ENCODE results near the gene NADSYN1. TPM values are rescaled to one million over a fixed set of nuclear protein-coding genes. Genes with fewer than 3 reads are reported as not detected.

Gene NADSYN1
- polyA plus RNA-seq, 1 experiment = 63.6 TPM

DNA sequence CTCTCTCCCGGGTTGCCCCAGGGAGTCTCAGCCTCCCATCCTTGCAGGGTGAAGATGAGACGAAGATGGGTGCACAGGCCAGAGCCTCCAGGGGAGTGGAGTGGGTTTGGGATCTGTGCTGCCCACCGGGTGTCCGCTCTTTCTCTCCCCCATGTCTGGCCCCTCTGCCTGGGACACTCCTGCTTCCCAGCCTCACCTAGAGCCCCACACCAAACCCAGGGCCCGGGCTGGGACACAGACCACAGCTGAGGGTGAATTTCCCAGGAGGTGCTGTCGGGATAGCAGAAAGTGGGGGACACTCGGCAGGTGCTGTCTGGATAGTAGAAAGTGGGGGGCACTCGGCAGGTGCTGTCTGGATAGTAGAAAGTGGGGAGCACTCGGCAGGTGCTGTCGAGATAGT lies 49.0 kb downstream of the NADSYN1 start:
- TF ChIP-seq, protein P1, sequence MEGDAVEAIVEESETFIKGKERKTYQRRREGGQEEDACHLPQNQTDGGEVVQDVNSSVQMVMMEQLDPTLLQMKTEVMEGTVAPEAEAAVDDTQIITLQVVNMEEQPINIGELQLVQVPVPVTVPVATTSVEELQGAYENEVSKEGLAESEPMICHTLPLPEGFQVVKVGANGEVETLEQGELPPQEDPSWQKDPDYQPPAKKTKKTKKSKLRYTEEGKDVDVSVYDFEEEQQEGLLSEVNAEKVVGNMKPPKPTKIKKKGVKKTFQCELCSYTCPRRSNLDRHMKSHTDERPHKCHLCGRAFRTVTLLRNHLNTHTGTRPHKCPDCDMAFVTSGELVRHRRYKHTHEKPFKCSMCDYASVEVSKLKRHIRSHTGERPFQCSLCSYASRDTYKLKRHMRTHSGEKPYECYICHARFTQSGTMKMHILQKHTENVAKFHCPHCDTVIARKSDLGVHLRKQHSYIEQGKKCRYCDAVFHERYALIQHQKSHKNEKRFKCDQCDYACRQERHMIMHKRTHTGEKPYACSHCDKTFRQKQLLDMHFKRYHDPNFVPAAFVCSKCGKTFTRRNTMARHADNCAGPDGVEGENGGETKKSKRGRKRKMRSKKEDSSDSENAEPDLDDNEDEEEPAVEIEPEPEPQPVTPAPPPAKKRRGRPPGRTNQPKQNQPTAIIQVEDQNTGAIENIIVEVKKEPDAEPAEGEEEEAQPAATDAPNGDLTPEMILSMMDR (IDR thresholded peaks at IDR 0.05; ENCODE audit: insufficient read depth, low read depth, low read length) = no peak
- no peaks in the 10 kb centered on the region for H3K27me3 ChIP-seq (ENCODE audit: control insufficient read depth, insufficient read depth, low read length)
- ChIA-PET CTCF (no interaction called here), POLR2A (no interaction called here)
- no peak for DNase-seq (ENCODE audit: low read depth)
- H3K4me3 ChIP-seq (ENCODE audit: low read depth, low read length) = no peak overlapping the region
- H3K36me3 ChIP-seq (ENCODE audit: control insufficient read depth, insufficient read depth, low read length) = peaks cover 29% of the 10 kb centered on the region

DNA sequence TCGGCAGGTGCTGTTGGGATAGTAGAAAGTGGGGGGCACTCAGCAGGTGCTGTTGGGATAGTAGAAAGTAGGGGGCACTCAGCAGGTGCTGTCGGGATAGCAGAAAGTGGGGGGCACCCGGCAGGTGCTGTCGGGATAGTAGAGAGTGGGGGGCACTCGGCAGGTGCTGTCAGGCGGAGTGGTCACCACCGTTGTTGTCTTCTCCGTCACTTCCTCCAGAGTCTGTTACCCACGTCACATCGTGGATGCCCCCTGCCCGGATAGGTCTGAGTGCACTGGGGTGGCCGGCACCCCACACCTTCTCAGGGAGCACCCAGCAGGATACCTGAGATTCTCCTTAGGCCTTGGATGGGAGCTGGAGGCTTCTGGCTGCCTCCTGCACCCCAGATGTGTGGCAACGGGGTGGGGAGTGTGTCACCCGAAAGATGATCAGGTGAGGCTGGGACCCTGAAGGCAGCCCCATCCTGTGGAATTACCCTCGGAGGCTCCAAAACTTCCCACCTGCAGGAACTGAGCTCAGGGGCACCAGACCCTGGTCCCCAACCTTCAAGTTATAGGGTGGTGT lies 50.0 kb downstream of the NADSYN1 start:
- H3K4me3 ChIP-seq (ENCODE audit: low read depth, low read length) = no peak overlapping the region
- TF ChIP-seq, protein P1 (IDR thresholded peaks at IDR 0.05; ENCODE audit: insufficient read depth, low read depth, low read length) = no peak
- CTCF ChIA-PET = no interaction called here
- POLR2A ChIA-PET = no interaction called here
- no peak for DNase-seq (ENCODE audit: low read depth)
- no peaks in the 10 kb centered on the region for H3K27me3 ChIP-seq (ENCODE audit: control insufficient read depth, insufficient read depth, low read length)
- peaks cover 22% of the 10 kb centered on the region for H3K36me3 ChIP-seq (ENCODE audit: control insufficient read depth, insufficient read depth, low read length)

DNA sequence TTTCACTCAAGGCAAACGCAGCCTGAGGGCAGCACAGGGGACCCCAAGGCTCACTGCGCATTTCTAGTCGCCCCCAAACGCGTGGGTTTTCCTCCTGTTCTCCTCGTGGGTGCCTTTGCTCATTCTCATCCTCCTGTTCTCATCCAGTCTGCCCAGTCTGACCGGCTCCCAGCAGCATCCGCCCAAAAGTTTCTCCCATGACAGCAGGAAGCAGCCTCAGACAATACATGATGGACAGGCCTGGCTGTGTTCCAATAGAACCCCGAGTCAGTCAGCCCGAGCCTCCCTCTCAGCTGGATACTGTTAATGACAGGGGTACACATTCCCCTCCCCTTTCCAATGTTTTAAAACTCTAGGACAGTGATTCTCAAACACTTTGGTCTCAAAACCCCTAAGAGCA lies 51.5 kb downstream of the NADSYN1 start:
- peaks cover 16% of the 10 kb centered on the region for H3K36me3 ChIP-seq (ENCODE audit: control insufficient read depth, insufficient read depth, low read length)
- POLR2A ChIA-PET = no interaction called here
- H3K4me3 ChIP-seq (ENCODE audit: low read depth, low read length) = no peak overlapping the region
- DNase-seq (ENCODE audit: low read depth) = no peak
- no peaks in the 10 kb centered on the region for H3K27me3 ChIP-seq (ENCODE audit: control insufficient read depth, insufficient read depth, low read length)
- TF ChIP-seq, protein P1 (IDR thresholded peaks at IDR 0.05; ENCODE audit: insufficient read depth, low read depth, low read length) = no peak
- CTCF ChIA-PET = no interaction called here

DNA sequence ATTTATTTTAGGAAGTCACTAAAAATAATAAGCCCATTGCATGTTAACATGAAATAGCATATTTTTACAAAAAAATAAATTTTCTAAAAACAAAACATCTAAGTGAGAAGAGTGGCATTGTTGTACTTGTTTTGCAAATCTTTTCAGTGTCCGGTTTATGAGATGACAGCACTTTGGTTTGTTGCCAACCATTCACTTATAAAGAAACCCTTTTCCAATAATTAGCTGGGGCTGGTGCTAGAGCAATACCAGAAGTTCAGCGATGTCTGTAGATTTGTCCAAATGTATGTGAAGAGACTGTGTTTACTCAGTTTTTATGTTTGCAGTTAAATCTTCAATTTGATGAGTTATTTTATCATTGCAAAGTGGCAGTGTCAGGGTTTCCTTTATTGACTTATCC lies 52.0 kb downstream of the NADSYN1 start:
- Histone ChIP-seq H3K36me3 (ENCODE audit: control insufficient read depth, insufficient read depth, low read length) (peaks cover 15% of the 10 kb centered on the region), H3K4me3 (ENCODE audit: low read depth, low read length) (no peak overlapping the region), H3K27me3 (ENCODE audit: control insufficient read depth, insufficient read depth, low read length) (no peaks in the 10 kb centered on the region)
- TF ChIP-seq, protein P1 (IDR thresholded peaks at IDR 0.05; ENCODE audit: insufficient read depth, low read depth, low read length) = no peak
- ChIA-PET CTCF (no interaction called here), POLR2A (no interaction called here)
- no peak for DNase-seq (ENCODE audit: low read depth)

DNA sequence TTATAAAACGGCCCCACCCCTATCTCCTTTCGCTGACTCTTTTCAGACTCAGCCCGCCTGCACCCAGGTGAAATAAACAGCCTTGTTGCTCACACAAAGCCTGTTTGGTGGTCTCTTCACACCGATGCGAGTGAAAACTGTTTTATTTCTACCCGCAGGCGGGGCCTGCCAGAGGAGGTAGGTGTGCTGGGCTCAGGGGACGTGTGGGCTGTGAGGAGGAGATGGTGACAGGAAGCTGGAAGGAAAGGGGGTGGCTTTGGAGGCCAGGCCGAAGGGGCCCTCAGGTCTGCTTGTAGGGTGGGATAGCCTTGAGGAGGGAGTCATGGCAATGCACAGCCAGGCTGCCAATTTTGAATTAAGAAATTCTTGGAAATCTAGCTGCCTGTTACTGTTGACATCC lies 52.8 kb downstream of the NADSYN1 start:
- Histone ChIP-seq H3K27me3 (ENCODE audit: control insufficient read depth, insufficient read depth, low read length) (no peaks in the 10 kb centered on the region), H3K4me3 (ENCODE audit: low read depth, low read length) (no peak overlapping the region), H3K36me3 (ENCODE audit: control insufficient read depth, insufficient read depth, low read length) (peaks cover 9% of the 10 kb centered on the region)
- ChIA-PET POLR2A (no interaction called here), CTCF (interaction anchor here (1.0 kb wide), 1 partner anchor 203 kb away, joined by 3 read pairs; no protein-coding TSS in a partner anchor)
- TF ChIP-seq, protein P1 (IDR thresholded peaks at IDR 0.05; ENCODE audit: insufficient read depth, low read depth, low read length) = no peak
- no peak for DNase-seq (ENCODE audit: low read depth)
